ENCODE data around the gene VCX3B.
"Not testable (repeated sequence)": the region's sequence is repeated elsewhere in the genome, so short reads cannot be mapped to it uniquely, and the experiment has no call there.

VCX3B gene
- long read RNA-seq, donor 1 = 0 reads
- long read RNA-seq, donor 2 = 0 reads
- long read RNA-seq, donor 3 = 0 reads
- long read RNA-seq, donor 4 = 0 reads
- long read RNA-seq, donor 5 = 0 reads
- long read RNA-seq, donor 6 = 0 reads
- long read RNA-seq, donor 7 = 0 reads
- long read RNA-seq, donor 8 = 0 reads

DNA sequence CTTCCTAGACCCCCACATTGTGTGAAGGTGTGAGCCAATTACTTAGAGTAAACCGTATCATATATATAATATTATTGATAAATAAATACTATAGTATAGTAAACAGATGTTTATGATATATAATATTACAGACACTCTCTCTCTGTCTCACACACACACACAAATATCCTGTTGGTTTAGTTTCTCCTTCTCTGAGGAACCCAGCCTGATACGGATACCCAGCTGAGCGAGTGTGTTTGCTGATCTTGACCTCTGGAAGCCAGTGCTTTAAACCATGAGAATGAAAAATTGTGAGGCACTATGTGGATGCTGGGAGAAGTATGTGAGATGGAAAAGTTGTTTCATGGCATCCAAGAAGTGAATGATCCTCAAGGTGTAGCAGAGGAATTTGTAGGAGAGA, at the start of gene VCX3B:
Gene VCX3B, plus strand, starts transcription at position 301 of the 400 bp plus-strand sequence. CDS start 621 bp downstream, outside the sequence.
- DNase-seq = not testable (repeated sequence)

DNA sequence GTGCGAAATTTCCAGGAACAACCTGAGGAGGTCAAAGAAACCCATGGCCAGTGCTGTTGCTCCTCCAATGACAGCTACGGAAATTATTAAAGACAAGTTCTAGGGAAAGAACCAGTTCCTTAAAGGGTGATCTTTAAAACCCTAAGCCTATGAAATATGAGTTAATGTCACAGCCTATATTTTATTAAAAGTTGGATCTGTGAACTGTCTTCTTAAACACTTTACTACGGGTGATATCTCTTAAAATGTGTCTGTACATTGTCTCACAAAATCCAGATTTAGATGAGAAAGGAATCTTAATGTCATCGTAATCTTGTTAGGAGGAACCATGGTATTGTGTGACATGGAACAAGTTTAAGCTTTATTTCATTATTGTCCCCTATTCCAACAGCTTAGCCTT, 46.3 kb upstream of the VCX3B start:
- DNase-seq = no peak

DNA sequence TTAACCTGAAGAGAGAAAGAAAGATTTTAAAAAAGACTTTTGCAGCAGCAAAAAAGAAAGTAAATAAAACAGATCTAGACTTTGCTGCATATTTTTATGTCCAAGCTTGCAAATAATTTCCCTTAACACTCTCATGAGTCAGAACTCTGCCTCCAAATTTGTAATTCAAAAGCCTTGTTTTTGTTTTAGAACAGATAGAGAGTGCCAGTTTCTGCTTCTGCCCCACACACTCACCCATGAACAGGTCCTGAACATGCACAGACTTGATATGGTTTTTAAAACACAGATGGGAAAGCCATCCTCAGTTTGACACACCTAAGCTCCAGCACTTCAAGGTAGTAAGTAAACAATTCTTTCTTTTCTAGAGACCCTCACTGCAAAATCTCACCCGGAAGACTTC, 39.7 kb upstream of the VCX3B start:
- no peak for DNase-seq

DNA sequence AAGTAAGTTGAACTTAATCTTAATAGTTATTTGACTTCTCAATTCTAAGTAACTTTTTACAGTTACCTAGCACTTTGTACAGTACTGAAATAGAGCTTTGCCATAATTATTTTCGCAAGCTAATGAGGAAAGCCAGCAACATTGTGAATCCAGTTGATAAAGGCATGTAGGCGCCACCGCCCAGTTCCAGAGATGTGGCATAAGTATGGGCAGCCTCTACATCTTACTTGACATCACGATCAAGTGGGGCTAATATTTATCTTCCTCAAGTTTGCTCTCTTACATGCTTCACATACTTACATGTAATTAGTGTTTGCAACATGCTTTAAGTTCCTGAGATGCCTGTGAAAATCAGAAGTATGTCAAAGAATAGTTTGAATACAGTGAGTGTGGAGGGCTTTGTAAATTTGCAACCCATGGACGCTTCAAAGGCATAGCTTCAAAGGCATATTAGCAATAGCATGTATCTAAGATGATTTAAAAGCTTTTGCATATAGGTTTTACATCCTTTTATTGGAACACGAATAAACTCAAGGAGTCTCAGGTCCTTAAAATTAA, 34.9 kb upstream of the VCX3B start:
- no peak for DNase-seq

DNA sequence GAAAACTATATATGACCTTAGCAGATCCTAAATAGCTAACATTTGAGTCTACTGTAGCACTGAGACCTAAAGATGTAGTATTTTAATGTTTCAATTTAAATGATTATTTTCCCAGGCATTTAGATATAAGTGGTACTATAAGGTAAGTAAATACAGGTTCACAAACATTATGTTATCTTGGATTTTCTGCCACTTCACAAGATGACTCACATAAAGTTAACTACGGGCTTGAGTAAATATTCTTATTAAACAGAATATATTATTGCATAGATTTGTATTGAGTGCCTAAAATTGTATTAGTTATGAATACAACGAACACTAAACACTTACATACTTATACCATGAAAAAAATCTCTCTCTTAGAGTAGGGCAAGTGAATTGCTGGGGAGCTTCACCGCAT, 34.2 kb upstream of the VCX3B start:
- no peak for DNase-seq

DNA sequence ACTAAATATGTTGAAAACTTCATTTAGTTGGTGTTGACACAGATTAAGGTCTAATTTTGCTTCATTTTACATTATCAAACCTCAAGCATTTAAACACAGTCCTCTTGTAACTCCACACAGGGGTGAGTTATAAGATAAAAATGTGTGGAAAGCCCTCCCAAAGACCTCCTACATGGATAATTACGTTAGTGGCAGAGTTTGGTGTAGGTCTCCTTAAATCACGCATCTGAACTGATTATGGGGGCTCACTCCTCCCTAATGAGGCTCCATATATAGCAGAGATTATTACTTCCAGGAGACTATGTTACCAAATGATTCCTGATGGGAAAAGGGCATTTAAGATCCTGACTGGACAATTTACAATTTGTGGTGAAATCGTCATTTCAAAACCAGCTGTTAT, 32.2 kb upstream of the VCX3B start:
- no peak for DNase-seq

DNA sequence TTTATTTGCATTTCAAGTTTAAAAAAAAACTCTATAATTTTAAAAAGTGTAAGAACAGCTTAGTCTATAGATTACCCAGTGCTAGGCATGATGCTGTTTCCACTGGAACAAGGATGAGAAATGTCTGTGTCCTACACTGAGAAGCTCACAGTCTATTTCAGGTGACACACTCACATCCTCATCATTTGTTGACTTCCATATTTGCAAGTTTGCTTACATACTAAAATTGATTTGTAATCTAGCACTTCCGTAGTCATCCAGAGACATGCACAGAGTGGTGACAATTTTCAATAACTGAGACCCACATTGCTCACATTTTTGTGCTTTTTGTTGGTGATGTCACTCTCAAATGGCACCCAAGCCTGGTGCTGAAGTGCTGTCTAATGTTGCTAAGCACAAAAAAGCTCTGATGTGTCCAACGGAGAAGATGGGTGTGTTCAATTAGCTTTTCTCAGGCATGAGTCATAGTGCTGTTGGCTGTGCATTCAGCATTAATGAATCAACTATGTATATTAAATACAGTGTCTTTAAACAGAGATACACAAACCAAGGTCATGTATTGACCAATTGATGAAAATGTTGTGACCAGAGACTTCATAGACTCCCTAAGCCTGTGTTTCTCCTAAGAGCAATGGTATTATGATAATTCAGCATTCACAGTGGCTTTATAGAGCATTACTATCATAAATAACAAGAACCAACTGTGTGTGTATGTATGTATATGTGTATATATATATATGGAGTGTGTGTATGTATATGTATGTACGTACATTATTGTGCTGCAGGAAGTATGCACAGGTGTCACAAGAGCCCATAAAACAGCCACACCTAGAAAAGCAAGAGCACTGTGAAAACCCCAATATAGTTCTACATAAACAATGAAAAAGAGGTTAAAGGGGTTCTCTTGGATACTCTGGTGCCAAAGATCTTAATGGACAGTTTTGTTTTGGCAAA, 31.2 kb upstream of the VCX3B start:
- DNase-seq = no peak

DNA sequence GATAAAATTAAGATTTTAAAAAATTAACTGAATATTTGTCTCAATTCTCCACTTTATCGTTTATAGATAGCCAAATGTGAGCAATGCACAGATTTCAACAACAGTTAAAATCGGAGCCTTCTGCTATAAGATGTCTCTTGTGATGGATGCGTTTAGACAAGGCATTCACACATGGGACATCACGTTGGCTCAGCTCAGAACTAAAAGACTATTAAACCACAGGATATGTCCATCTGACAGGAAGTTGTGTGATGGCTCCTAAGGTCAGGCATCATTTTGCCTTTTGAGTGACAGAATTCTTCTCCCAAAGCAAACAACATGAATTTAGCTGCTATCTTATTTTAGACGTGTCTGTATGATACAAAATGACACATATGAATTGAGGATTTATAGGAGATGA, 17.3 kb upstream of the VCX3B start:
- no peak for DNase-seq

DNA sequence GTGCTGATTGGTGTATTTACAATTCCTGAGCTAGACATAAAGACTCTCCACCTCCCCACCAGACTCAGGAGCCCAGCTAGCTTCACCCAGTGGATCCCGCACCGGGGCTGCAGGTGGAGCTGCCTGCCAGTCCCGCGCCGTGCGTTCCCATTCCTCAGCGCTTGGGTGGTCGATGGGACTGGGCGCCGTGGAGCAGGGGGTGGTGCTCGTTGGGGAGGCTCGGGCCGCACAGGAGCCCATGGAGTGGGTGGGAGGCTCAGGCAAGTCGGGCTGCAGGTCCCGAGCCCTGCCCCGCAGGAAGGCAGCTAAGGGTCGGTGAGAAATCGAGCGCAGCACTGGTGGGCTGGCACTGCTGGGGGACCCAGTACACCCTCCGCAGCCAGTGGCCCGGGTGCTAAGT, 12.3 kb upstream of the VCX3B start:
- DNase-seq = not testable (repeated sequence)

DNA sequence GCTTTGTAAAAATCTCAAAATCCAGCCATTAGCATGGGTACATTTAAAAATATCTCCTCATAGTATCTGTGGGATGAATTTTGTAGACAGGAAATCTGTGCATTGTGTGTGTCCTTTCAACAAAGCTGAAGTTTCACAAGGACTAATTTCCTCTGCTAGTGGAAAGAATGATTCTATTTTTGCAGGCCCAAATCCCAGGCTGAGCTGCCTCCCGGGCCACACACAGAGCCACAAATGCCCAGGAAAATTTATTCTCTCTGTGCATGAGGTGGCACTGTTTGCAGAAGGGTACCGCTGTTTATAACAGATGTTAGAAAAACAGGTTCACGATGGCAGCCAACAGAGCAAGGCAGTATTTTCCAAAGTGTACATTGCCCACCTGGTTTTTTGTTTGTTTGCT, 11.0 kb upstream of the VCX3B start:
- no peak for DNase-seq

DNA sequence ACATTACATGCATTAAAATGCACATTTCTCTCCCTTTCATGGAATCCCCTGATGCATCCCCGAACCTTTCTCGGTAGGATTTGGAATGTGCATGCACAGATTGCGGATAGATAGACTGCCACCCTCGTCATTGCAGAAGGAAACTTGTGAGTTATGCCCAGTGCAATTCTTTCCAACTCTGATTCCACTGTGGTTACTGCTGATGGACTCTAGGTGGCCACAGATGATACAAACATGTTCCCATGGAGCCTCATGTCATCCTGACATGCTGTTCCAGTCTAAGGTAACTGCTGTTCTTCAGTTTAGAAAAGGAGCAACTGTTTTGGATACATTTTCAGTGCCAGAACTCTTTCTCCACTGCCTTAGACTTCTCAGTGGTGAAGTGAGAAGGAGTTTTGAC, 9.1 kb upstream of the VCX3B start:
- no peak for DNase-seq

DNA sequence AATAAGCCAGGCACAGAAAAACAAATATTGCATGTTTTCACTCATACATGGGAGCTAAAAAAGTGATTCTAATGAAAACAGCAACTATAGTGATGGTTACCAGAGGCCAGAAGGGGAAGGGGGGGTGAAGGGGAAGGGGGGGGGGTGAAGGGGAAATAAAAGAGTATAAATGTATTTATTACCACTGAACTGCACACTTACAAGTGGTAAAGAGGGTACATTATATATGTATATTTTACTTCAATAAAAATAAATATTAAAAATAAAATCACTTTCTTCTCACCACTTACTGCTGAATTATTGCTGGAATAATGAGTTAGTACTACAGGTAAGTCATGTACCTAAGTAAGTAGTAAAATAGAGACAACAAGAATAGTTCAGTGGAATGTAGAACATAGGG, 2.1 kb upstream of the VCX3B start:
- no peak for DNase-seq

DNA sequence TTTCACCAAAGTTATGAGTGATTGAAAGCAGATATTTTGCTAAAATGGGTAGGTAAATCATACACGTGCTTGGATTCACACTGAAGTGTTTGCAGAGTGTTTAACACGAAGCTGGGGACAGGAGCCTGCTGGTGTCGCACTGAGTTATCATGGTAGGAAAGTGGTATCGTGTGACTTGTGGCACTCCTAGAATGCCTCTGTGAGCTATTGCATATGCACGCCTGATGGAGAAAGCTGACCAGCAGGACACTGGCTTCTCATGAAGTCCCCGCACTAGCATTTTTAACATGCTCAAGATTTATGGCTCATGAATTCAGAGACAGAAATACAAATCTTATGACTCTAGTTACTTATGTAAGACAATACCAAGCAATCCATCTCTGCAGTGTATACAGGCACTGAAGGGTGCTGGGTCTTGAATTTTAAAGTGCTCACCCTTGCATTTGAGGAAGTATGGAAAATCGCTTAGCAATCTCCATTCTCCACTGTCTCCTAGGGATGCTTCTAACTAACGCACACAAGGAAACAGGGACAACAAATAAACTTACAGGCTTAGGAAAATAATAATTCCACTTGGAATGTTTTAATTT, 19.8 kb downstream of the VCX3B start:
- DNase-seq = no peak

DNA sequence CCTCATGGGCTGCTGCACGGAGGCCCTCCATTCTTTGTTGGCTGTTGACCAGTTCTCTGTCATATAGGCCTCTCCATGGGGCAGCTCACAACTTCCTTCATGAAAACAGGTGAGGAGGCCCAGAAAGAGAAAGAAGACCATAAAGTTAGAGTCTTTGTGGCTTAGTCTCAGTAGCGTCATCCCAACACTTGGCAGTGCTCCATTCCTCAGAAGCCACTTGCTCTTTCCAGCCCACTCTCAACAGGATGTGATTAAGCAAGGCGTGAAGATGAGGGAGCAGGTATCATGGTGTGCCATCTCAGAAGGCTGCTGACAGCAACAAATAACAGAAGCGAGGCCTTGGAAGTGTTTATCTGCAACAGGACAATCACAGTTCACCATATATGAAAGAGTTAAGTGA, 30.4 kb downstream of the VCX3B start:
- DNase-seq = not testable (repeated sequence)

DNA sequence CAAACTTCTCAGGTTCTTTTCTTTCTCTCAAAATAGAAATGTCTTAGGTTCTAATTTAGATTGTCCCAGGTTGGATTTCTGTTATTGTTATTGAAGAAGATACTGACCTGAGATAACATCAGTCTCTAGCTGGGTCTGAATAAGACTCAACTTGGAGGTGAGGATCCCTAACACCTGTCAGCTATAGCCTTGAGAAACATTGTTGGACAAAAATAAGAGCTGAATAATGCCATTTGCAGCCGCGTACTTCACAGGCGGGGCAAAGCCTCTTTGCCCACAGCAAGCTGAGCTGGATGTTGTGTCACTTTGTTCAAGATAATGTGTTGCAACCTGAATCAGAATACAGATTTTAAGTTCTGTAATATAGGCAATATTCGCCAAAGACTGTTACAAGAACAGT, 35.6 kb downstream of the VCX3B start:
- DNase-seq = no peak

DNA sequence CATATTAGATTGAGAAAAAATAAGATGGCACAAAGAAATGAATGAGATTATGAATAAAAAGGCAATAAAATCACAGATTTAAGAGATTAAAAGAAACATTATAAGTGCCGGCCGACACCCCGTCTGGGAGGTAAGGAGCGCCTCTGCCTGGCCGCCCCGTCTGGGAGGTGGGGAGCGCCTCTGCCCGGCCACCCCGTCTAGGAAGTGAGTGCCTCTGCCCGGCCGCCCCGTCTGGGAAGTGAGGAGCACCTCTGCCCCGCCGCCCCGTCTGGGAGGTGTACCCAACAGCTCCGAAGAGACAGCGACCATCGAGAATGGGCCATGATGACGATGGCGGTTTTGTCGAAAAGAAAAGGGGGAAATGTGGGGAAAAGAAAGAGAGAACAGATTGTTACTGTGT, 37.5 kb downstream of the VCX3B start:
- not testable (repeated sequence) for DNase-seq

DNA sequence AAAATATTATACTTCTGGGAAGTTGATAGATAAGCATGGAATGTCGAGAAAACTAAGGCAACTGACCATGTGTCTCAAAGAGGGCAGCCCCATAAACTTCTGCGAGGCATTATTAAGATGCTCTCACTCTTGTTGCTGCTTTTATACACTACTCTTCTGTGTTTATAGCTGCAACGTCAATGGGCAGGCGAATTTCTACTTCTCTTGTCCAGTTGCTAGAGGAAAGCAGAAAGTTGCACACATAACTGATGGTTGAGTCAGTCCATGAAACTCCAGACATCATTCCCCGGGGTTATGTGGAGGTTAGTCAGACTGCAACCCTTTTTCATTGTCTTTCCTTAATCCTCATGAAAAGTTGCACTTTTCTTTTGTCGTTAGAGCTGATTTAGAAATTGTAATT, 39.8 kb downstream of the VCX3B start:
- no peak for DNase-seq
